K562 (cell line): ENCODE measurements around the gene CMIP. TPM values are rescaled to one million over a fixed set of nuclear protein-coding genes. Genes with fewer than 3 reads are reported as not detected.
A peak's percentile ranks its signal among the peaks of the same experiment; 100 is the strongest.

Source experiments
- ARHGAP35 ChIP-seq: fragments of 450-650 bp; IDR thresholded peaks from 2 replicates; pipeline ENCODE4 v1.6.1; 2018; ENCODE audit not compliant: partially characterized antibody
- ATF3 ChIP-seq, 2 experiments: fragments of 450-650 bp in 1 of 2; sonication (generic) in 1 of 2; formaldehyde crosslinking in 1 of 2; IDR thresholded peaks in 1 of 2; conservative IDR thresholded peaks in 1 of 2; 2 replicates each; pipeline versions ENCODE4 v1.6.1 to v1.8.1; 2016 to 2023; ENCODE audit warnings: mild to moderate bottlenecking in 2 of 2, moderate library complexity in 2 of 2, inconsistent platforms in 1 of 2, missing genetic modification reagents in 1 of 2
- C11orf30 ChIP-seq: fragments of 450-650 bp; IDR thresholded peaks from 2 replicates; pipeline ENCODE4 v1.6.1; 2016; ENCODE audit warnings: low read depth, mild to moderate bottlenecking
- CAMTA2 ChIP-seq: fragments of 250-450 bp; sonication (Bioruptor Pico); conservative IDR thresholded peaks from 2 replicates; pipeline ENCODE4 v1.5.1; 2022
- CUX1 ChIP-seq: fragments of 200-800 bp; sonication (Bioruptor generic); IDR thresholded peaks from 2 replicates; pipeline ENCODE4 v1.6.1; 2016; ENCODE audit warnings: missing genetic modification characterization, missing compliant biosample characterization
- GABPB2 ChIP-seq: fragments of 250-450 bp; sonication (Bioruptor Pico); conservative IDR thresholded peaks from 2 replicates; pipeline ENCODE4 v1.5.1; 2021; ENCODE audit warnings: mild to moderate bottlenecking
- HCFC1 ChIP-seq: IDR thresholded peaks from 2 replicates; pipeline ENCODE4 v1.6.1; 2012; ENCODE audit warnings: low read depth, low read length, improper control_type of control experiment
- JUNB ChIP-seq: fragments of 450-650 bp; formaldehyde crosslinking; conservative IDR thresholded peaks from 2 replicates; pipeline ENCODE4 v1.4.0; 2020; ENCODE audit warnings: mild to moderate bottlenecking
- KAT8 ChIP-seq: fragments of 450-650 bp; IDR thresholded peaks from 2 replicates; pipeline ENCODE4 v1.6.1; 2016; ENCODE audit warnings: low read depth, mild to moderate bottlenecking
- MAFK ChIP-seq: IDR thresholded peaks from 2 replicates; pipeline ENCODE4 v1.6.1; 2011; ENCODE audit warnings: low read length, improper control_type of control experiment
- NEUROD1 ChIP-seq: fragments of 150-350 bp; IDR thresholded peaks from 2 replicates; pipeline ENCODE4 v1.6.1; 2014; ENCODE audit warnings: borderline replicate concordance, low read length, low read depth; ENCODE audit not compliant: partially characterized antibody
- NR3C1 ChIP-seq: sonication (generic); formaldehyde crosslinking; IDR thresholded peaks from 2 replicates; pipeline ENCODE4 v1.8.1; 2022; ENCODE audit warnings: missing genetic modification reagents
- PCBP2 ChIP-seq: fragments of 200-400 bp; formaldehyde crosslinking; IDR thresholded peaks from 2 replicates; pipeline ENCODE4 v1.6.1; 2018; ENCODE audit warnings: low read length, low read depth, mild to moderate bottlenecking, moderate library complexity; ENCODE audit not compliant: poor library complexity, severe bottlenecking
- RBM22 ChIP-seq: fragments of 200-400 bp; formaldehyde crosslinking; IDR thresholded peaks from 2 replicates; pipeline ENCODE4 v1.6.1; 2018; ENCODE audit warnings: low read length, low read depth; ENCODE audit not compliant: poor library complexity, severe bottlenecking
- SMARCE1 ChIP-seq: fragments of 450-650 bp; IDR thresholded peaks from 2 replicates; pipeline ENCODE4 v1.7.1; 2016; ENCODE audit warnings: mild to moderate bottlenecking
- TEAD4 ChIP-seq, 2 experiments: sonication (generic) in 1 of 2; formaldehyde crosslinking in 1 of 2; IDR thresholded peaks; 2 replicates each; pipeline versions ENCODE4 v1.6.1 to v1.8.0; 2012 to 2022; ENCODE audit warnings: borderline replicate concordance in 1 of 2, inconsistent platforms in 1 of 2, low read length in 1 of 2, mild to moderate bottlenecking in 1 of 2, missing genetic modification reagents in 1 of 2
- ZNF134 ChIP-seq: fragments of 250-450 bp; sonication (Bioruptor Pico); conservative IDR thresholded peaks from 2 replicates; pipeline ENCODE4 v1.4.0; 2020
- ZNF174 ChIP-seq: fragments of 250-450 bp; sonication (Bioruptor Pico); IDR thresholded peaks from 2 replicates; pipeline ENCODE4 v1.4.0; 2020; ENCODE audit warnings: mild to moderate bottlenecking
- ZNF263 ChIP-seq: sonication (generic); formaldehyde crosslinking; IDR thresholded peaks from 2 replicates; pipeline ENCODE4 v1.8.0; 2022; ENCODE audit warnings: mild to moderate bottlenecking, missing genetic modification reagents, borderline replicate concordance
- ZNF79 ChIP-seq: fragments of 250-450 bp; sonication (Bioruptor Pico); IDR thresholded peaks from 2 replicates; pipeline ENCODE4 v1.4.0; 2020; ENCODE audit warnings: low read depth, mild to moderate bottlenecking, moderate library complexity
- polyA plus RNA-seq, 8 experiments: library from polyadenylated mRNA; depleted of rRNA in 4 of 8; stranded (reverse) in 5 of 8; unstranded in 3 of 8; fragments of >200 nt; fragmentation: Nextera tagmentation in 2 of 8; fragmentation: Illumina TruSeq in 1 of 8; extraction: Ambion mirVana in 2 of 8; extraction: Trizol in 1 of 8; gene quantifications; 2 replicates each; pipeline versions ENCODE4 v1.2.1 to v1.2.3, GENCODE V29; 2011 to 2014; ENCODE audit warnings: inconsistent platforms in 1 of 8, missing spikeins in 1 of 8
- total RNA-seq, 7 experiments: library from RNA; depleted of rRNA in 6 of 7; stranded (reverse); fragments of >200 nt in 6 of 7; fragmentation: Illumina TruSeq in 2 of 7; extraction: Trizol in 2 of 7; gene quantifications; 2 replicates each; pipeline versions ENCODE4 v1.2.1 to v1.2.3, GENCODE V29; 2011 to 2021; ENCODE audit warnings: low replicate concordance in 1 of 7

The CMIP gene
- total and polyA plus RNA-seq, 9 of the 15 experiments (the other 6 are each of a cell fraction or from before 2014, with no cell fraction given) = 0.94 to 82.5 (median 10.3) TPM

DNA sequence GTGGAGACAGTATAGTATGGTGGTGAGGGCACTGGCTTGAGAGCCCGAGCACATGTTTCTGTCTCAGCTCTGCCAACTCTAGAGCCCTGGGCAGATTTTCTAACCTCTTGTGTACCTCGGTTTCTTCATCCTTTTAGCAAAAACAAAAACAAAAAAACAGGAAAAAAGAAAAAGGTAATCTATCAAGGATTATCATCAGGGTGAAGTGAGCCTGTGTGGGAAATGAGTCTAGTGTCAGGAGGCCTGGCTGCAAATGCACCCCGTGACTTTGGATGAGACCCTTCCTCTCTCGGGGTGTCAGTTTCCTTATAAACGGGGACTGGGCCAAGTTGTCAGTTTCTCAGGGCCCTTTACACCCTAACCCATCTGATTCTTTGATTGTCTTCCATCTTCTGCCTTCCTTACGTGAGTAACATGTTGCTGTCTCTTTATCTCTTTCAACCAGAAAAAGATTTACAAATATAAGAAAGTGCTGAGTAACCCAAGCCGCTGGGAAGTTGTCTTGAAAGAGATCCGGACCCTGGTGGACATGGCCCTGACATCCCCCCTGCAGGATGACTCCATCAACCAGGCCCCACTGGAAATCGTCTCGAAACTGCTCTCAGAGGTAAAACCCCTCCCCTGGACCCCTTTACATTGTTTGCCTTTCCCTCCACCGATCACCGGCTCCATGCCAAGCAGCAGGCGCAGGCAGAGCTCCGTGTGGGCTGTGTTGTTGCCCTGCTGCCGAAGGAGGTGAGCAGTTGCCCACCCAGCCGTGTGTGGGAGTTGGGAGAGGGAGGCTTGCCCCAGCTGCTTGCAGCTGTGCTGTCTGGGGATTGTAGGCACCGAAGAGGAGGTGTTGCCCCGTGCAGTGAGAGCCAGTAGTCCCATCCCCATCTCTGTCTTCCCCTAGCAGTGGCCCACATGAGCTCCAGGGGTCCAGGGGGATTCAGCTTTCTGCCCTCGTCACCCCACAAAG is 207.4 kb downstream of the CMIP start (continued):
- TF ChIP-seq RBM22 (peak; percentile 78), ZNF134 (no peak; the same call in 1 of the 2 replicates), CAMTA2 (CRISPR knock-in tag) (no peak), NEUROD1 (peak; percentile 33), ZNF174 (no peak), MAFK (peak; percentile 76; the same call in 1 of the 2 replicates), C11orf30 (peak; percentile 89), ZNF79 (CRISPR knock-in tag) (0 out of 2 replicates have a peak, but pooled peaks have one; percentile 21), SMARCE1 (peak; percentile 93), ARHGAP35 (no peak), HCFC1 (no peak), JUNB (CRISPR knock-in tag) (no peak), PCBP2 (no peak), ATF3 (IDR thresholded peaks at IDR 0.05) (peak; percentile 55; the same call in 1 of the 2 replicates), ATF3 (CRISPR knock-in tag; conservative IDR thresholded peaks at IDR 0.05) (no peak), KAT8 (no peak), NR3C1 (CRISPR knock-in tag) (no peak), CUX1 (CRISPR knock-in tag) (no peak; the same call in 1 of the 2 replicates), GABPB2 (CRISPR knock-in tag) (no peak), ZNF263 (CRISPR knock-in tag) (no peak), TEAD4 (IDR thresholded peaks at IDR 0.05; ENCODE audit: low read length) (peak; percentile 88), TEAD4 (CRISPR knock-in tag; IDR thresholded peaks at IDR 0.05; ENCODE audit: borderline replicate concordance) (no peak)
